AG04449 (cell line): ENCODE measurements around the gene DOCK2.
"Not testable (repeated sequence)": the region's sequence is repeated elsewhere in the genome, so short reads cannot be mapped to it uniquely, and the experiment has no call there.

Experiments used
- CTCF ChIA-PET: fragments of 350-600 bp; formaldehyde crosslinking; extraction: SDS; loops from one replicate; lab custom pipeline; 2021; ENCODE audit warnings: antibody characterized with exemption; lab: Yijun Ruan, JAX
- POLR2A ChIA-PET: fragments of 400-600, 350-600 bp; formaldehyde crosslinking; extraction: SDS; loops from one replicate; lab custom pipeline; 2020; ENCODE audit warnings: antibody characterized with exemption, inconsistent platforms; lab: Yijun Ruan, JAX
- DNase-seq: peaks from one replicate; pipeline ENCODE4 v3.0.0-alpha.2; 2010; ENCODE audit warnings: low read depth, low spot score
- H3K4me3 ChIP-seq: 2 replicates; pipeline ENCODE4 v1.5.1; 2011; ENCODE audit warnings: low read depth, mild to moderate bottlenecking, control low read depth, low read length
- CTCF ChIP-seq: IDR thresholded peaks from one replicate; pipeline ENCODE4 v1.5.1; 2011; ENCODE audit warnings: mild to moderate bottlenecking, moderate library complexity, low read length, control low read depth, inconsistent platforms; ENCODE audit not compliant: insufficient read depth; ENCODE audit errors: missing control alignments

DOCK2 gene

DNA sequence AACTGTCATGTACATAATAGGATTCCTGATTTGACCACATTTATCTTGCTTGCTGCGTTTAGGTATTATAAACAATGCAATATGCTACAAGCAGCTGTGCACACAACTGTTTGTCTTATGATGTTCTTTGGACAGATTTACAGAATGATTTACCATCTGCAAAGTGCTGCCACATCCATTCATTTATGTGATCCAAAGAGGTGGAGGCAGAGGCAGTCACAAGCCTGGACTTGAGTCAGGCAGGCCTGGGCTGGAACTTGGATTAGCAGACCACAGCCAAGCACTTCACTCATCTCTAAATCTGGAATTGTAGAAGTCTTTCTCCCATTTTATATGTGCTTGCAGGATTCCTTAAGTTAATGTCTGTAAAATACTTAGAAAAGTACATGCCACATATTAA is 194.3 kb downstream of the DOCK2 start:
- CTCF ChIA-PET, result no interaction called here
- H3K4me3 ChIP-seq, result no peak overlapping the region
- no peak for DNase-seq
- TF ChIP-seq CTCF, result no peak
- POLR2A ChIA-PET, result no interaction called here

- ChIA-PET POLR2A (no interaction called here), CTCF (no interaction called here)
- no peak overlapping the region for H3K4me3 ChIP-seq
- DNase-seq, result no peak
- TF ChIP-seq CTCF, result no peak
These were observed 195.2 kb downstream of the DOCK2 start for GRCh38 chr5:169832304-169832703.

GRCh38 chr5:169832845-169833244 is 195.8 kb downstream of the DOCK2 start:
- ChIA-PET CTCF (no interaction called here), POLR2A (no interaction called here)
- no peak for DNase-seq
- no peak for TF ChIP-seq CTCF
- H3K4me3 ChIP-seq, result no peak overlapping the region

DNA sequence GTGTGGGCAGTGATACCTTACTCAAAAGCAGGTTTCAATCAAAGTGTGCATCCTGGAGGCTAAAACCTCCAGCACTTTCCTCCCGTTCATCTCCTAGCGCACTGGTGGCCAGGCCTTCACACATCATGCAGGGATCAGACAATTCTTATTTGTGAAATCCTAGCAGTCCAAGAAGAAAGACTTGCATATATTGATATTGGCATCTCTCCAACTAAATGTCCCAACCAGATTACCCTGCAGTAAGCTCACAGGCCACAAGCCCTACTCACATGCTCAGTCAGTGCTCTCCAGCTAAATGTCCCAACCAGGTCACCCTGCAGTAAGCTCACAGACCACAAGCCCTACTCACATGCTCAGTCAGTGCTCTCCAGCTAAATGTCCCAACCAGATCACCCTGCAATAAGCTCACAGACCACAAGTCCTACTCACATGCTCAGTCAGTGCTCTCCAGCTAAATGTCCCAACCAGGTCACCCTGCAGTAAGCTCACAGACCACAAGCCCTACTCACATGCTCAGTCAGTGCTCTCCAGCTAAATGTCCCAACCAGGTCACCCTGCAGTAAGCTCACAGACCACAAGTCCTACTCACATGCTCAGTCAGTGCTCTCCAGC is 196.7 kb downstream of the DOCK2 start:
- POLR2A ChIA-PET, H3K4me3 ChIP-seq, CTCF ChIA-PET: not testable (repeated sequence)
- peak; percentile 17 for DNase-seq

- CTCF ChIA-PET, result interaction anchor here (2.1 kb wide), 1 partner anchor 146 kb away, joined by 7 read pairs; no protein-coding TSS in a partner anchor
- DNase-seq, H3K4me3 ChIP-seq, POLR2A ChIA-PET: not testable (repeated sequence)
These were observed 197.5 kb downstream of the DOCK2 start for GRCh38 chr5:169834540-169834939.

DNA sequence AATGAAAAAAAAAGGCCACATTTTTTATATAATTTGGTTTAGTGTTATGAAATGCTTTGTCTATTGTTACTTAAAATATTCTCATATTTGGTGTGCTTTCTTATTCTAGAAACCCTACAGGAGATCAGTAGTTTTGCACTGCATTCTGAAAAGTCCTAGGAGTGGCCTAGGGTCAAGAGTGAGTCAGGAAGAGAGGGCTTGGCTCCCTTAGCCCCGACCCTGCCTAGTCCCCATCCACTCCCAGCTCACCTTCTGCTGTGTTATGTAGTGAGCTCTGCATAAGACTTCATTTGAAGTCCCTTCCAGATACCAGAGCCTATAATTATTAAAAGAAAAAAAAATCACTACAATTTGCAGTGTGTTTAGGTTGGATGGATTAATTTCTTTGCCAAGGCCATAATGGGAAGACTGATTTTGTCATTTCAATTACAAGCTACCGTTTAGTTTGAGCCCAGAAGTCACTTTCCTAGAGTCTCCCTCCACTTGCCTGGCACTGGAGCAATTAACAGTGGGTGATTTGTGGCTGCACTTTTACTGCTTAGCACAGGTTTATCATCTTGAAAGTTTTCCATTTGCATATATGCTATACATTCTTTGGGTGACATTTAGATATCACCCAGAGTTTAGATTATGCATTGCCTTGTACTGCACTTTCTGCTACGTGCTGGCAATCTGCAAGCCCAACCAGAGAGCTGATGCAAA is 199.9 kb downstream of the DOCK2 start:
- CTCF ChIA-PET, result interaction anchor here (1.0 to 1.4 kb wide), 3 partner anchors 19 to 144 kb away, joined by 3 to 4 read pairs (median 4); no protein-coding TSS in a partner anchor
- POLR2A ChIA-PET, result no interaction called here
- no peak for TF ChIP-seq CTCF

DNA sequence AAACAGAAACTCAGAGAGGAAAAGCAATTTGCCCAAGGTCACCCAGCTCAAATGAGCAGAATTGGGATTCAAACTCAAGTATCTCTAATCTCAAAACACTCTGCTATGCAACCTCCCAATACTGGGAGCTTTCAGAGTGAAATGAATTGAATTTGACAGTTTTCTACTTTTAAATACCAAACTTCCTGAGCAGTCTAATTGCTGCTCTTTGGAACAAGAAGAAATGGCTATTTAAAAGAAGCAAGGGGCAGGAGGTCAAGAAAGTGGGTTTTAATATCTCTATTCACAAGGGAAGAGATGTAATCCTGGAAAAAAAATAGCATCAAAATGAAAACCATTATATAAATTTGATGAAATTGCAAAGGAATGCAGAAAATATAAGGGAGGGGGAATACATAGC is 200.6 kb downstream of the DOCK2 start:
- ChIA-PET CTCF (interaction anchor here (1.0 to 1.1 kb wide), 2 partner anchors 136 to 143 kb away, joined by 3 to 4 read pairs; no protein-coding TSS in a partner anchor), POLR2A (no interaction called here)
- DNase-seq, result no peak
- no peak for TF ChIP-seq CTCF
- no peak overlapping the region for H3K4me3 ChIP-seq

More for the DNA sequence above, 199.9 kb downstream of the DOCK2 start:
- H3K4me3 ChIP-seq, result no peak overlapping the region
- DNase-seq, result no peak
